GM12892 (cell line): Measurements from ENCODE around the gene ABCA5.

Source experiments
- POLR2A ChIP-seq: IDR thresholded peaks from 2 replicates; pipeline ENCODE4 v1.6.1; 2011; ENCODE audit warnings: low read depth, low read length, control low read depth
- POLR2AphosphoS5 ChIP-seq: IDR thresholded peaks from 2 replicates; pipeline ENCODE4 v1.6.1; 2011; ENCODE audit warnings: low read depth, low read length, control low read depth

DNA sequence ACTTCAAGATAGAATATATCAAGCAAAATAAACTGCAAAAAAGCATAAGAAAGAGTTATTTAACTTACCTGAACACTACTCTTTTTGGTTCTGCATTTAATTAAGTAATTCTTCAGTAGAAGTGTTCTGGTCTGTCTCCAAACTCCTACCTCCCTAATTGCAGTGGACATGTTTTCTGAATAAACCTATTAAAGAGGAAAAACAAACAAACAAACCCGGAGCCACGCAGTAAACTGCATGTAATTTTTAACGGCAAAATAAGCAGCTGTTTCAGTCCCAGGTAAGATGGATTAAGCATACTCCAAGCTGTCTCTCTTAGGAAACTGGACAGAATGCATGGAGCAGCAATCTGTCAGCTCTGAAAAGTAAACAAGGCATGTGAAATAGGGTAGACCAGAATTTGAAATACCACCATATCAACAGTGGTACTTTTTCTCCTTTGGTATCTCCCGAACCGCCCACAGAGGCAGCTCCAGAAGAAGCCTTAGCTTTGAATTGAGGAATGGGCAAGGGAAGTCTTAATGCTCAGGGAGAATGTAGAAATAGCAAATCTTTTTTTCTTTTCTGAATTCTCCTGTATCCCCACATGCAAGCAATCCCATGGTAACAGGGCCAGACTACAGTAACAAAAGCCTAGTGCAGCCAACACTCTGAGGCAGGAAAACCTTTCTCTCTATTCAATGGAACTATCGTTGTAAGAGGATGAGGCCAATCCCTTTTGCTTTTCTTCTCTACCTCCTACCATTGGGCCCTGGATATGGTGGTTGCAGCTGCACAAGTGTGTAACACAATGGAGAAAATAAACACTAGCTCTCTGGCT, 12.5 kb downstream of the ABCA5 start:
- TF ChIP-seq POLR2A (no peak), POLR2AphosphoS5 (no peak)
